Hepatocyte (in vitro differentiated cells): ENCODE results near the gene NTSR2.

ENCODE experiments used
- EZH2 ChIP-seq: fragments of 200-600 bp; sonication (generic); IDR thresholded peaks from 2 replicates; pipeline ENCODE4 v1.6.1; 2016; ENCODE audit warnings: antibody characterized with exemption, mild to moderate bottlenecking, borderline replicate concordance
- EZH2phosphoT487 ChIP-seq: fragments of 200-600 bp; sonication (generic); IDR thresholded peaks from one replicate; pipeline ENCODE4 v1.6.1; 2018; ENCODE audit warnings: antibody characterized with exemption, mild to moderate bottlenecking, low read depth, moderate library complexity; ENCODE audit not compliant: unreplicated experiment, severe bottlenecking
- TF ChIP-seq, protein P1 (sequence below): fragments of 200-600 bp; sonication (generic); IDR thresholded peaks from 2 replicates; pipeline ENCODE4 v1.5.1; 2016; ENCODE audit warnings: antibody characterized with exemption, mild to moderate bottlenecking; ENCODE audit not compliant: poor library complexity

DNA sequence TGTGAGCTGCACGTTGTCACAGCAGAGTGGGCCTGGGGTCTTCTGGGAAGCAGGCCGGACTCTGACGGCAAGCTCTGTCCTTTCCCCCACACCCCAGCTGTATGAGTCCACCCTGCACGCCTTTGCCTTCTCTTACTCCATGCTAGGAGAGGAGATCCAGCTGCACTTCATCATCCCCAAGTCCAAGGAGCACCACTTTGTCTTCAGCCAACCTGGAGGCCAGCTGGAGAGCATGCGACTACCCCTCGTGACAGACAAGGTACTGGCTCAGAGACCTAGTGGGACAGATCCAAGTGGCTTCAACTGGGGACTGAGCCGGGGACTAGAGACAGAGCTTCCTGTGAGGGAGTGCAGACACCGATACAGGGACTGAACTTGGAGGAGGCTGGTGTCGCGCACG, 40.1 kb downstream of the NTSR2 start:
- no peak for TF ChIP-seq EZH2phosphoT487
- TF ChIP-seq, protein P1, sequence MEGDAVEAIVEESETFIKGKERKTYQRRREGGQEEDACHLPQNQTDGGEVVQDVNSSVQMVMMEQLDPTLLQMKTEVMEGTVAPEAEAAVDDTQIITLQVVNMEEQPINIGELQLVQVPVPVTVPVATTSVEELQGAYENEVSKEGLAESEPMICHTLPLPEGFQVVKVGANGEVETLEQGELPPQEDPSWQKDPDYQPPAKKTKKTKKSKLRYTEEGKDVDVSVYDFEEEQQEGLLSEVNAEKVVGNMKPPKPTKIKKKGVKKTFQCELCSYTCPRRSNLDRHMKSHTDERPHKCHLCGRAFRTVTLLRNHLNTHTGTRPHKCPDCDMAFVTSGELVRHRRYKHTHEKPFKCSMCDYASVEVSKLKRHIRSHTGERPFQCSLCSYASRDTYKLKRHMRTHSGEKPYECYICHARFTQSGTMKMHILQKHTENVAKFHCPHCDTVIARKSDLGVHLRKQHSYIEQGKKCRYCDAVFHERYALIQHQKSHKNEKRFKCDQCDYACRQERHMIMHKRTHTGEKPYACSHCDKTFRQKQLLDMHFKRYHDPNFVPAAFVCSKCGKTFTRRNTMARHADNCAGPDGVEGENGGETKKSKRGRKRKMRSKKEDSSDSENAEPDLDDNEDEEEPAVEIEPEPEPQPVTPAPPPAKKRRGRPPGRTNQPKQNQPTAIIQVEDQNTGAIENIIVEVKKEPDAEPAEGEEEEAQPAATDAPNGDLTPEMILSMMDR = no peak
- no peak for TF ChIP-seq EZH2
